MM.1S (cell line): ENCODE results near the gene DDOST.

Source experiments
- CTCF ChIP-seq: fragments of 300-600 bp; sonication (generic); IDR thresholded peaks from 2 replicates; pipeline ENCODE4 v1.5.1; 2016; ENCODE audit warnings: antibody characterized with exemption, low read length, mixed read lengths
- EZH2phosphoT487 ChIP-seq: fragments of 300-600 bp; sonication (generic); IDR thresholded peaks from 2 replicates; pipeline ENCODE4 v1.6.1; 2018; ENCODE audit warnings: antibody characterized with exemption, low read length

DNA sequence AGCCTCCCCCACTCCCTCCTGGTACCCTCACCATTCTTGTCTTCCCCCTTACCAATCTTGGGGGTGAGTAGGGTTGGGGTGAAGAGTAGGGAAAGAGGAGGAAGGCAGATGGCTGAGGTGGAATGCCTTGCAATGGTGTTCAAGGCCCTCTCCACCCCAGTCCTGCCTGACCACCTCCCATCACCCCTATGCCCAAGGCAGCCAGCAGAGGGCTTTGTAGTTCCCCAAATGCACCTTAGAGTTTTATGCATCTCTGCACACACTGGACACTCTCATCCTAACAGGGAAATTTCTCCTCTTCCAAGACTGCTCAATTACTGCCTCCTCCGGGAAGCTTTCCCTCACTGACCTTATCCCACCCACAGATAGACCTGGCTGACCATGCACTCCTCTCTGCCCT is 41.2 kb upstream of the DDOST start:
- TF ChIP-seq EZH2phosphoT487 (no peak), CTCF (peak; percentile 17; the same call in 1 of the 2 replicates)
